H1 (cell line): ENCODE measurements around the gene FRMD3. TPM values are rescaled to one million over a fixed set of nuclear protein-coding genes. Genes with fewer than 3 reads are reported as not detected.

Experiments used
- CTCF ChIA-PET: fragments of 300-600 bp; sonication (Branson Sonifier 250); formaldehyde crosslinking; loops from one replicate; lab custom pipeline; 2021; ENCODE audit not compliant: partially characterized antibody; lab: Charles Lee
- POLR2A ChIA-PET: fragments of 300-600 bp; sonication (Branson Sonifier 250); formaldehyde crosslinking; loops from one replicate; lab custom pipeline; 2021; ENCODE audit warnings: inconsistent platforms; ENCODE audit not compliant: partially characterized antibody; lab: Charles Lee
- DNase-seq, 2 experiments: peaks; one replicate each; pipeline versions ENCODE4 v3.0.0 to v3.0.0-alpha.2; 2010 to 2022; ENCODE audit warnings: low spot score in 2 of 2, low read depth in 1 of 2, mixed read lengths in 1 of 2
- FAIRE-seq: peaks from 2 replicates; lab custom pipeline; 2011; peaks lifted over from hg19 to GRCh38; lab: Jason Lieb, UNC
- H2AFZ ChIP-seq: 2 replicates; pipeline ENCODE4 v1.8.1; 2012; ENCODE audit warnings: low read length, inconsistent platforms
- H2AK5ac ChIP-seq: 2 replicates; pipeline ENCODE4 v1.6.1; 2013; ENCODE audit warnings: low read depth, low read length
- H2BK120ac ChIP-seq: replicated peaks from 2 replicates; pipeline ENCODE3; 2013; ENCODE audit warnings: low read depth, low read length, inconsistent platforms
- H2BK12ac ChIP-seq: 2 replicates; pipeline ENCODE4 v1.6.1; 2013; ENCODE audit warnings: low read depth, low read length
- H2BK15ac ChIP-seq: 2 replicates; pipeline ENCODE4 v1.6.1; 2013; ENCODE audit warnings: low read length
- H2BK20ac ChIP-seq: 2 replicates; pipeline ENCODE4 v1.6.1; 2013; ENCODE audit warnings: low read length
- H2BK5ac ChIP-seq: 2 replicates; pipeline ENCODE4 v1.6.1; 2013; ENCODE audit warnings: low read depth, low read length
- H3K14ac ChIP-seq: 2 replicates; pipeline ENCODE4 v1.6.1; 2013; ENCODE audit warnings: inconsistent platforms; ENCODE audit not compliant: insufficient read length
- H3K18ac ChIP-seq: 2 replicates; pipeline ENCODE4 v1.6.1; 2013; ENCODE audit warnings: low read length; ENCODE audit errors: extremely low read depth
- H3K23ac ChIP-seq: 2 replicates; pipeline ENCODE4 v1.6.1; 2013; ENCODE audit warnings: inconsistent platforms; ENCODE audit not compliant: insufficient read length
- H3K23me2 ChIP-seq: 2 replicates; pipeline ENCODE4 v1.6.1; 2013; ENCODE audit warnings: low read depth, low read length
- H3K27ac ChIP-seq: 2 replicates; pipeline ENCODE4 v1.6.1; 2011; ENCODE audit warnings: low read depth, low read length, inconsistent platforms
- H3K27me3 ChIP-seq, 4 experiments: replicated peaks in 1 of 4; 1 replicate in 1 of 4; 2 replicates in 3 of 4; pipeline versions ENCODE4 v1.6.1 to v1.8.1; 2011 to 2013; ENCODE audit warnings: low read length in 3 of 4, mild to moderate bottlenecking in 3 of 4, inconsistent platforms in 2 of 4, mixed read lengths in 2 of 4, moderate library complexity in 1 of 4; ENCODE audit not compliant: control insufficient read depth in 3 of 4, insufficient read depth in 3 of 4; ENCODE audit errors: extremely low read depth in 1 of 4
- H3K36me3 ChIP-seq, 4 experiments: 2 replicates each; pipeline versions ENCODE4 v1.6.1 to v1.8.1; 2011 to 2013; ENCODE audit warnings: mild to moderate bottlenecking in 4 of 4, low read length in 3 of 4, moderate library complexity in 2 of 4, control low read depth in 1 of 4, inconsistent platforms in 1 of 4; ENCODE audit not compliant: insufficient read depth in 4 of 4, control insufficient read depth in 2 of 4
- H3K4ac ChIP-seq: replicated peaks from 2 replicates; pipeline ENCODE3; 2013; ENCODE audit warnings: low read length, low read depth, mixed read lengths, inconsistent platforms; ENCODE audit not compliant: insufficient read length
- H3K4me1 ChIP-seq, 4 experiments: replicated peaks in 1 of 4; 1 replicate in 1 of 4; 2 replicates in 3 of 4; pipeline versions ENCODE4 v1.6.1 to v1.8.1; 2011 to 2013; ENCODE audit warnings: low read length in 3 of 4, inconsistent platforms in 2 of 4, mixed read lengths in 1 of 4; ENCODE audit not compliant: insufficient read depth in 4 of 4, control insufficient read depth in 3 of 4
- H3K4me2 ChIP-seq, 2 experiments: 2 replicates each; pipeline versions ENCODE4 v1.6.1 to v1.8.1; 2011 to 2013; ENCODE audit warnings: low read depth in 2 of 2, low read length in 2 of 2, control low read depth in 1 of 2, inconsistent platforms in 1 of 2, mild to moderate bottlenecking in 1 of 2; ENCODE audit not compliant: insufficient read depth in 1 of 2
- H3K4me3 ChIP-seq, 4 experiments: fragments of 200-600, 300-600 bp in 1 of 4; sonication (generic), shearing (Covaris generic), sonication (Bioruptor Twin) in 1 of 4; 2 replicates each; pipeline versions ENCODE4 v1.5.1 to v1.8.1; 2011 to 2016; ENCODE audit warnings: low read length in 4 of 4, low read depth in 3 of 4, control low read depth in 2 of 4, inconsistent platforms in 2 of 4, mild to moderate bottlenecking in 2 of 4, mixed read lengths in 1 of 4, moderate library complexity in 1 of 4; ENCODE audit not compliant: insufficient read depth in 2 of 4; ENCODE audit errors: extremely low read depth in 1 of 4
- H3K56ac ChIP-seq: replicated peaks from 2 replicates; pipeline ENCODE3; 2013; ENCODE audit warnings: low read depth, mild to moderate bottlenecking, mixed read lengths, low read length, inconsistent platforms; ENCODE audit not compliant: insufficient read length
- H3K79me1 ChIP-seq: 2 replicates; pipeline ENCODE4 v1.6.1; 2013; ENCODE audit warnings: low read depth, low read length, control low read depth
- H3K79me2 ChIP-seq, 2 experiments: 2 replicates each; pipeline versions ENCODE4 v1.6.1 to v1.8.1; 2012 to 2013; ENCODE audit warnings: low read length in 2 of 2, mild to moderate bottlenecking in 2 of 2, inconsistent platforms in 1 of 2; ENCODE audit not compliant: insufficient read depth in 2 of 2, control insufficient read depth in 1 of 2
- H3K9ac ChIP-seq, 4 experiments: replicated peaks in 1 of 4; 1 replicate in 1 of 4; 2 replicates in 3 of 4; pipeline versions ENCODE4 v1.6.1 to v1.8.1; 2011 to 2013; ENCODE audit warnings: low read depth in 3 of 4, low read length in 3 of 4, control low read depth in 2 of 4, mild to moderate bottlenecking in 2 of 4, moderate library complexity in 2 of 4, inconsistent platforms in 1 of 4; ENCODE audit errors: extremely low read depth in 1 of 4
- H3K9me3 ChIP-seq, 2 experiments: 2 replicates each; pipeline versions ENCODE4 v1.6.1 to v1.8.1; 2012 to 2013; ENCODE audit warnings: mild to moderate bottlenecking in 2 of 2, moderate library complexity in 2 of 2, control low read depth in 1 of 2, inconsistent platforms in 1 of 2, low read depth in 1 of 2, low read length in 1 of 2, mixed read lengths in 1 of 2; ENCODE audit not compliant: insufficient read depth in 2 of 2
- H4K20me1 ChIP-seq, 2 experiments: replicated peaks in 1 of 2; 2 replicates each; pipeline versions ENCODE3 to v1.8.1; 2011 to 2013; ENCODE audit warnings: inconsistent platforms in 2 of 2, low read length in 2 of 2, mild to moderate bottlenecking in 1 of 2; ENCODE audit not compliant: insufficient read depth in 2 of 2, control insufficient read depth in 1 of 2
- H4K5ac ChIP-seq: 2 replicates; pipeline ENCODE4 v1.6.1; 2013; ENCODE audit warnings: low read length, low read depth, mixed read lengths, inconsistent platforms; ENCODE audit not compliant: insufficient read length
- H4K8ac ChIP-seq: 2 replicates; pipeline ENCODE4 v1.8.0; 2013; ENCODE audit warnings: mild to moderate bottlenecking, moderate library complexity, low read length, inconsistent platforms; ENCODE audit not compliant: insufficient read depth; ENCODE audit errors: extremely low read depth
- H4K91ac ChIP-seq: replicated peaks from 2 replicates; pipeline ENCODE3; 2013; ENCODE audit warnings: low read length, mixed read lengths, inconsistent platforms; ENCODE audit not compliant: insufficient read length
- CHD2 ChIP-seq: IDR thresholded peaks from 2 replicates; pipeline ENCODE4 v1.6.1; 2012; ENCODE audit warnings: low read length, improper control_type of control experiment
- EGR1 ChIP-seq: IDR thresholded peaks from 2 replicates; pipeline ENCODE4 v1.6.1; 2011; ENCODE audit warnings: low read depth, low read length, borderline replicate concordance
- JUN ChIP-seq: IDR thresholded peaks from 2 replicates; pipeline ENCODE4 v1.6.1; 2011; ENCODE audit warnings: low read depth, mild to moderate bottlenecking, improper control_type of control experiment, low read length
- POLR2AphosphoS5 ChIP-seq: IDR thresholded peaks from 2 replicates; pipeline ENCODE4 v1.6.1; 2011; ENCODE audit warnings: low read depth, low read length
- RAD21 ChIP-seq, 2 experiments: IDR thresholded peaks in 1 of 2; conservative IDR thresholded peaks in 1 of 2; 2 replicates each; pipeline ENCODE4 v1.6.1; 2011; ENCODE audit warnings: low read depth in 2 of 2, low read length in 2 of 2, improper control_type of control experiment in 1 of 2, inconsistent platforms in 1 of 2, mild to moderate bottlenecking in 1 of 2, moderate library complexity in 1 of 2
- SP2 ChIP-seq: IDR thresholded peaks from 2 replicates; pipeline ENCODE4 v1.6.1; 2012; ENCODE audit warnings: mild to moderate bottlenecking, low read length, inconsistent platforms
- SRF ChIP-seq: IDR thresholded peaks from 2 replicates; pipeline ENCODE4 v1.6.1; 2011; ENCODE audit warnings: mild to moderate bottlenecking, low read depth, low read length, moderate library complexity
- TCF12 ChIP-seq: IDR thresholded peaks from 2 replicates; pipeline ENCODE4 v1.6.1; 2011; ENCODE audit warnings: low read depth, mild to moderate bottlenecking, low read length
- TEAD4 ChIP-seq: IDR thresholded peaks from 2 replicates; pipeline ENCODE4 v1.6.1; 2012; ENCODE audit warnings: low read depth, low read length, inconsistent platforms, mixed read lengths
- WGBS, 2 experiments: shearing (Covaris generic) in 1 of 2; methylation state at CpG; one replicate each; pipeline versions ENCODE4 v1.1.6 to v1.1.7; 2013 to 2015; ENCODE audit warnings: low lambda C conversion rate in 2 of 2, mixed read lengths in 2 of 2, inconsistent platforms in 1 of 2, low coverage in 1 of 2, missing lambda C conversion rate in 1 of 2; ENCODE audit not compliant: insufficient replicate concordance in 2 of 2, insufficient coverage in 1 of 2, insufficient read length in 1 of 2; ENCODE audit errors: extremely low coverage in 1 of 2, missing lambda C conversion rate in 1 of 2; 5-methylcytosine and 5-hydroxymethylcytosine counted together
- polyA plus RNA-seq, 7 experiments: library from polyadenylated mRNA; depleted of rRNA in 3 of 7; stranded (reverse) in 5 of 7; unstranded in 2 of 7; fragments of >200 nt in 5 of 7; fragments of 200-250 nt in 2 of 7; gene quantifications; 1 replicate in 5 of 7; 2 replicates in 1 of 7; 4 replicates in 1 of 7; pipeline versions ENCODE4 v1.2.1 to v1.2.3, GENCODE V29; 2011 to 2013; ENCODE audit warnings: missing spikeins in 2 of 7, mixed read lengths in 2 of 7
- total RNA-seq: library from RNA; stranded (reverse); fragmentation: NEBNext Ultra II Directional; extraction: Animal tissue kit (Norgen Biotek cat#: 25700); gene quantifications from 2 replicates; pipeline ENCODE4 v1.2.1, GENCODE V29; 2021

Gene FRMD3
- total and polyA plus RNA-seq, 2 of the 8 experiments (the other 6 are each of a cell fraction or from before 2014, with no cell fraction given) = 0.15 to 1.4 TPM

DNA sequence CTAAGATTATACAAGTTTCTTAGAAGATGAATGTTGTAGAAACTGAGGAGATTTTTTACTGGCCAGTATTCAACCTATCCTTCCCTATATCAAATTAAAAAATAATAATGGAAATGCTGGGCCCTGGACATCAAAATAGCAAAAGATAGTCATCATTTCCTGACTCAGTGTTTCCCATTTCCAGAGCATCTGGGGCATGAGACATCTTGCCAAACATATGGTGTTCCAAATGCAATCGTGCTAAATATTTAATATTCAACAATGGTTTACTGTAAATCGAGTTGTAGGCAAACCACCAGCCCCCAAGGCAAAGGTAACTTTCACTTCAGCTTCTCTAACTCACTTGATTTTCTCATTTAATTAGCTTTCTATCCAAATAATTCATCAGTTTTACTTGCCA lies 152.9 kb downstream of the FRMD3 start:
- H3K9me3 ChIP-seq = 0 out of 4 replicates have a peak, but pooled peaks cover 0 to 5% of the 10 kb centered on the region in 2 experiments
- H2BK12ac ChIP-seq = no peak overlapping the region
- FAIRE-seq (no peak), DNase-seq (no peak)
- TF ChIP-seq POLR2AphosphoS5 = no peak
- TF ChIP-seq TEAD4 = no peak
- TF ChIP-seq SRF = no peak
- TF ChIP-seq SP2 = no peak
- TF ChIP-seq EGR1 = no peak
- no peak for TF ChIP-seq TCF12
- no peak for TF ChIP-seq RAD21 (IDR thresholded peaks at IDR 0.05 in 1 of 2, conservative IDR thresholded peaks at IDR 0.05 in 1 of 2; ENCODE audit: low read depth in 2 of 2, low read length in 2 of 2)
- no peak for TF ChIP-seq JUN
- TF ChIP-seq CHD2 = no peak
- no peak overlapping the region for H3K56ac ChIP-seq
- H3K36me3 ChIP-seq = no peaks in the 10 kb centered on the region
- no peaks in the 10 kb centered on the region for H3K23me2 ChIP-seq
- H3K27me3 ChIP-seq = no peaks in the 10 kb centered on the region
- H3K9ac ChIP-seq = no peak overlapping the region
- CTCF ChIA-PET = no interaction called here
- H3K23ac ChIP-seq = no peak overlapping the region
- no peaks in the 10 kb centered on the region for H3K79me1 ChIP-seq
- H4K8ac ChIP-seq = no peak overlapping the region
- no peak overlapping the region for H3K27ac ChIP-seq
- H3K4ac ChIP-seq = no peak overlapping the region
- no peak overlapping the region for H4K5ac ChIP-seq
- H3K14ac ChIP-seq = no peak overlapping the region
- H3K4me3 ChIP-seq = no peak overlapping the region
- no peak overlapping the region for H2BK15ac ChIP-seq
- no peak overlapping the region for H2BK20ac ChIP-seq
- no peak overlapping the region for H3K4me2 ChIP-seq
- no peak overlapping the region for H2BK5ac ChIP-seq
- no peak overlapping the region for H3K18ac ChIP-seq
- POLR2A ChIA-PET = no interaction called here
- WGBS, 2 experiments = 93% methylated on average over 2 of the region's 2 CpGs; no CpG with 5 or more reads in 1 of the 2 experiments
- no peak overlapping the region for H4K91ac ChIP-seq
- no peaks in the 10 kb centered on the region for H3K79me2 ChIP-seq
- no peak overlapping the region for H2AK5ac ChIP-seq
- H4K20me1 ChIP-seq = no peaks in the 10 kb centered on the region
- H2BK120ac ChIP-seq = no peak overlapping the region
- H2AFZ ChIP-seq = no peak overlapping the region
- no peaks in the 10 kb centered on the region for H3K4me1 ChIP-seq
